Astrocyte of the hippocampus (primary cell): ENCODE data around the gene NPIPB8.
"Not testable (repeated sequence)": the region's sequence is repeated elsewhere in the genome, so short reads cannot be mapped to it uniquely, and the experiment has no call there.

Experiments
- DNase-seq: peaks from one replicate; pipeline ENCODE4 v3.0.0; 2011; ENCODE audit warnings: low read depth, low spot score

The NPIPB8 gene

GRCh38 chr16:28637765-28638164, at the start of gene NPIPB8:
TSS of gene NPIPB8 (plus strand) at chr16:28638065. CDS start at chr16:28638361, 296 bp downstream.
- not testable (repeated sequence) for DNase-seq

GRCh38 chr16:28589069-28589468, 48.8 kb upstream of the NPIPB8 start:
- no peak for DNase-seq

- DNase-seq = no peak
Observed at GRCh38 chr16:28589930-28590329, 47.9 kb upstream of the NPIPB8 start.

- no peak for DNase-seq
Observed at GRCh38 chr16:28590384-28591340, 47.2 kb upstream of the NPIPB8 start.

GRCh38 chr16:28591355-28591754, 46.5 kb upstream of the NPIPB8 start:
- no peak for DNase-seq

- DNase-seq = no peak
Observed at GRCh38 chr16:28592511-28592910, 45.4 kb upstream of the NPIPB8 start.

GRCh38 chr16:28592979-28593553, 44.8 kb upstream of the NPIPB8 start:
- no peak for DNase-seq

GRCh38 chr16:28595451-28595850, 42.4 kb upstream of the NPIPB8 start:
- DNase-seq = not testable (repeated sequence)

- no peak for DNase-seq
Observed at GRCh38 chr16:28596115-28596630, 41.7 kb upstream of the NPIPB8 start.

- DNase-seq = no peak
Observed at GRCh38 chr16:28596840-28597691, 40.8 kb upstream of the NPIPB8 start, which contains the start of gene SULT1A2. TSS of gene SULT1A2 (minus strand) at chr16:28597050. CDS start at chr16:28595930, 1,120 bp downstream.

GRCh38 chr16:28597692-28598261, 40.1 kb upstream of the NPIPB8 start:
- no peak for DNase-seq

GRCh38 chr16:28599377-28600285, 38.2 kb upstream of the NPIPB8 start:
- not testable (repeated sequence) for DNase-seq

- not testable (repeated sequence) for DNase-seq
Observed at GRCh38 chr16:28600965-28601364, 36.9 kb upstream of the NPIPB8 start.

- DNase-seq = not testable (repeated sequence)
Observed at GRCh38 chr16:28601589-28601988, 36.3 kb upstream of the NPIPB8 start.

GRCh38 chr16:28602062-28602461, 35.8 kb upstream of the NPIPB8 start:
- DNase-seq = not testable (repeated sequence)

- DNase-seq = no peak
Observed at GRCh38 chr16:28602529-28602928, 35.3 kb upstream of the NPIPB8 start.

GRCh38 chr16:28603381-28604185, 34.3 kb upstream of the NPIPB8 start:
- DNase-seq = no peak

GRCh38 chr16:28604186-28604565, 33.7 kb upstream of the NPIPB8 start:
- no peak for DNase-seq
